Effector memory CD4-positive, alpha-beta T cell (primary cell): Measurements from ENCODE around the gene CCDC6.
"Not testable (repeated sequence)": the region's sequence is repeated elsewhere in the genome, so short reads cannot be mapped to it uniquely, and the experiment has no call there.

Experiments used
- DNase-seq, 3 donors: peaks; one replicate each; pipeline ENCODE4 v3.0.0-alpha.2; 2020
- H3K27ac ChIP-seq: 2 replicates; pipeline ENCODE4 v1.7.0; 2013; ENCODE audit warnings: mild to moderate bottlenecking, low read length, moderate library complexity; ENCODE audit not compliant: insufficient read depth, poor library complexity, severe bottlenecking
- H3K27me3 ChIP-seq: replicated peaks from 2 replicates; pipeline ENCODE4 v1.7.0; 2013; ENCODE audit warnings: mild to moderate bottlenecking, low read length; ENCODE audit not compliant: insufficient read depth, control insufficient read depth, poor library complexity, severe bottlenecking
- H3K36me3 ChIP-seq: 2 replicates; pipeline ENCODE4 v1.7.0; 2013; ENCODE audit warnings: mild to moderate bottlenecking, low read length, moderate library complexity; ENCODE audit not compliant: control insufficient read depth, insufficient read depth
- H3K4me1 ChIP-seq: 2 replicates; pipeline ENCODE4 v1.7.0; 2013; ENCODE audit warnings: low read length, mild to moderate bottlenecking; ENCODE audit not compliant: control insufficient read depth, insufficient read depth, poor library complexity, severe bottlenecking
- H3K4me3 ChIP-seq: 2 replicates; pipeline ENCODE4 v1.7.0; 2013; ENCODE audit warnings: low read length, low read depth, mild to moderate bottlenecking; ENCODE audit not compliant: insufficient read depth, poor library complexity, severe bottlenecking
- H3K9me3 ChIP-seq: 2 replicates; pipeline ENCODE4 v1.7.0; 2013; ENCODE audit warnings: mild to moderate bottlenecking, low read length, moderate library complexity; ENCODE audit not compliant: control insufficient read depth

The CCDC6 gene

DNA sequence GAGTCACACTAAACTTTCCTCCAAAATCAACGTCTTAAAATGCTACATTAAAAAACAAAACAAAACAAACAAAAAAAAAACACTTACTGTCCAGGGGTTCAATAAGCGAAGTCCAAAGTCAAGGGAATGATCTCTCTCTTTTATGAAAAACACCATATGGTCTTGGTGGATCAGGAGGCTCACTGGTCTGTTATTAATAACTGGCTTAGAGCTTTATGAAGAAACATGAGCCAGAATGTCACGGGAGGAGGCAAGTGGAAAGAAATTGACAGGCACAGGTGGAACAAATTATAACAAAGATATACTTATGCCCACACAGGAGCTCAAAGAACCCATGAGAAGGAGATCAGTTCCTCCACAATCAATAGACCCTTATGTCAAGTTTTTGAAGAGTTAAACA, 153.1 kb downstream of the CCDC6 start, which contains the start of gene MRLN:
TSS of gene MRLN (minus strand) at position 189 of the 400 bp plus-strand sequence.
- Histone ChIP-seq H3K4me3 (no peak within 1 kb of the TSS), H3K27me3 (no peaks in the 10 kb centered on the region), H3K27ac (no peak within 1 kb of the TSS), H3K9me3 (no peaks in the 10 kb centered on the region), H3K36me3 (no peaks in the 10 kb centered on the region), H3K4me1 (no peaks in the 10 kb centered on the region)
- DNase-seq = no peak

DNA sequence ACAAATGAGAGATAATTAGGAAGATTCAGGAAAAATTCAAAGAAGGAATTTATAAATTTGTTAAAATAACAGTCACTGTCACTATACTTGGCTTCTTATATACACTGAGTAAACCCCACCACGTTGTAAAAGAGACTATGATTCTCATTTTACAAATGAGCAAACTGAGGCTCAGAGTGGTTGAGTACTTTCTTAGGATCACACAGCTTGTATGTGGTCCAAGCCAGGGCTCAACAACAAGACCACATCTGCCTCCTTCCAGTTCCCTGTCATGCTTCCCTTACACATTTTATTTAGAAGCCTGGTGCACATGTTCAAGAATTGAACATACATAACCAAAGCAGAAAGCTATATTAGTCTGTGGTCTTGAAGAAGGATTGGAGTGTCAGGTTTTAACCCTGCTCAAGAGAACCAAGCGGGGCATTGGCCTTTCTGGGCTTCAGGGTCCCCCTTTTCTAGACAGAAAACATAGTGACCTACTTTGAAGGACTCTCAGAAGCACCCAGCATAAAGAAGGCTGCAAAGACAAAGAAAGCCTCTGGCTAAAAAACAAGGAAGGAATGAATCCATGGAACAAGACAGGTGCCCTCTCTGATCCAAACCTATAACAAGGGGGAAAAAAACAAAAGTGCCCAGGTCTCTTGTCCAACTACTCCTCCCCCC, 153.9 kb downstream of the CCDC6 start:
- H3K9me3 ChIP-seq = no peaks in the 10 kb centered on the region

DNA sequence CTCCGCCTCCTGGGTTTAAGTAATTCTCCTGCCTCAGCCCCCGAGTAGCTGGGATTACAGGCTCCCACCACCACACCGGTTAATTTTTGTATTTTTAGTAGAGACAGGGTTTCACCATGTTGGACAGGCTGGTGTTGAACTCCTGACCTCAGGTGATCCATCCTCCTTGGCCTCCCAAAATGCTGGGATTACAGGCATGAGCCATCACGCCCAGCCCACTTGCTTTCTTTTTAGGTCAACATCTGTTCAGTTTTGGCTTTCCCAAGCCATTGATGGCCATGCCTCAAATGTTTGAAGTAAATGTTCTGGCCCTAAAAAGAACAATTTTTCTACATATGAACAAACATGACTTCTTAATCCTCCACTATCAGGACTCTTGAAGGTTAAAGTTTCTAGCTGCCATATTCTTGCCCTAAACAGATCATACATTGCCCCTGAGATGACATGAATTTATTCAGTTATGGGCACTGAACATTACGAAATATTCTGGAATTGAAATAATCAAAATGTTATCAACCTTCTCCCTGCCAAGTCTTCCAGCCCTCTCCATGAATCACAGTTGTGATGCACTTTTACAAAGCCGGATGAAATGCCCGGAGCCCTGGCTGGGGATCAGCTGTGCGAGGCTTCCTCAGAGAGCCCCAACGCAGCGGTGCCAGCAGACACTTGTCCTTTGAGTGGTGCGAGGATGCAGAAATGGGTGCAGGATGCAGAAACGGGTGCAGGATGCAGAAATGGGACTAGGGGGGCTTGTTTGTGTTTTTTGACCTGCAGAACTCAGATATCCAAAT, 156.0 kb downstream of the CCDC6 start:
- no peaks in the 10 kb centered on the region for H3K36me3 ChIP-seq
- H3K4me3 ChIP-seq = no peak overlapping the region
- no peaks in the 10 kb centered on the region for H3K27me3 ChIP-seq
- no peak overlapping the region for H3K27ac ChIP-seq
- no peak for DNase-seq
- no peaks in the 10 kb centered on the region for H3K9me3 ChIP-seq
- H3K4me1 ChIP-seq = no peaks in the 10 kb centered on the region

More for the DNA sequence above, 153.9 kb downstream of the CCDC6 start:
- Histone ChIP-seq H3K27ac (no peak overlapping the region), H3K4me1 (no peaks in the 10 kb centered on the region), H3K27me3 (no peaks in the 10 kb centered on the region), H3K36me3 (no peaks in the 10 kb centered on the region), H3K4me3 (no peak overlapping the region)
- DNase-seq = no peak

DNA sequence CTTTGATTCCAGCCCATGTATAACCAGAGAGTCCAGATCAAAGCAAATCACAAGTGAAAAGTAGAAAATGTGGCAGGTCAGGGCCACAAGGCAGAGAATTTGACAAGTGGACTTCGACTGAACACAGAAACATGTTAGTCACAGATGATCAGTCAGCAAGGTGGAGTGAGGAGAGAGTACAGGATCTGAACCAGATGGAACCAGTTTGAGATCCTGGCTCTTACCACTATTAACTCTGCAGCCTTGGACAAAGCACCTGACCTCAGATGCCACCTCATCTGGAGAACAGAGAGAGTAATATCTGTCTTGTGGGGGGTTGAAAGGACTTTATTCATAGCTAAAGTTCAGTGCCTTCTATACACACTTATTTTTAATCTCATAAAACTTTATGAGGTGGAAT, 157.5 kb downstream of the CCDC6 start:
- H3K36me3 ChIP-seq = no peaks in the 10 kb centered on the region
- no peak for DNase-seq
- H3K27me3 ChIP-seq = no peaks in the 10 kb centered on the region
- H3K9me3 ChIP-seq = no peaks in the 10 kb centered on the region
- H3K27ac ChIP-seq = no peak overlapping the region
- H3K4me3 ChIP-seq = no peak overlapping the region
- no peaks in the 10 kb centered on the region for H3K4me1 ChIP-seq

DNA sequence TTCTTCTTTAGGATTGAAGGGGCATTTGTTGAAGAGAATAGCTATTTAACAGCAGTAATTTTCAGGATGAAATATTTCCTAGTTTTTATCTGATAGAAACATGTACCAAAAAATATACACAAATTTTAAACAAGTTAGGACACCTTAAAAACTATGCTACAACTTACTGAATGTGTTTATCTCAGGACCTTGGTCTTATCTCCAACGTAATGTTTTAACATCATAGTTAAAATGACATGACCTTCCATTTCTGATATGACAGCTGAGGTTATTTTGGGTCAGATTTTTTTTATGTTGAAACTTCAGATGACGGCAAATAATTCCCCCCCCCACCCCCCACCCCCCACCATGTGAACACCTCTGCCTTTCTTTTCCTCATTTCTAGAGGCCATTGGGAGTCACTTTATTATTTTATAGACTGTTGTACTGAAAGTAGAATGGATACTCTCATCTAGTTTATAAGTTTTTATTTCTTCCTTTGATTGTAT, 161.1 kb downstream of the CCDC6 start:
- Histone ChIP-seq H3K27ac (no peak overlapping the region), H3K27me3 (no peaks in the 10 kb centered on the region), H3K4me3 (no peak overlapping the region), H3K4me1 (no peaks in the 10 kb centered on the region), H3K9me3 (no peaks in the 10 kb centered on the region), H3K36me3 (no peaks in the 10 kb centered on the region)
- DNase-seq = no peak

DNA sequence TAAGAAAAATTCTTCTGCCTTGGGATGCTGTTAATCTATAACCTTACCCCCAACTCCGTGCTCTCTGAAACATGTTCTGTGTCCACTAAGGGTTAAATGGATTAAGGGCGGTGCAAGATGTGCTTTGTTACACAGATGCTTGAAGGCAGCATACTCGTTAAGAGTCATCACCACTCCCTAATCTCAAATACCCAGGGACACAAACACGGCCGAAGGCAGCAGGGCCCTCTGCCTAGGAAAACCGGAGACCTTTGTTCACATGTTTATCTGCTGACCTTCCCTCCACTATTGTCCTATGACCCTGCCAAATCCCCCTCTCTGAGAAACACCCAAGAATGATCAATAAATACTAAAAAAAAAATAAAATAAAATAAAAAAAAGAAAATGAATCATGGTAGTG, 161.6 kb downstream of the CCDC6 start:
- H3K4me3 ChIP-seq, DNase-seq, H3K4me1 ChIP-seq, H3K36me3 ChIP-seq, H3K27me3 ChIP-seq, H3K27ac ChIP-seq, H3K9me3 ChIP-seq: not testable (repeated sequence)

DNA sequence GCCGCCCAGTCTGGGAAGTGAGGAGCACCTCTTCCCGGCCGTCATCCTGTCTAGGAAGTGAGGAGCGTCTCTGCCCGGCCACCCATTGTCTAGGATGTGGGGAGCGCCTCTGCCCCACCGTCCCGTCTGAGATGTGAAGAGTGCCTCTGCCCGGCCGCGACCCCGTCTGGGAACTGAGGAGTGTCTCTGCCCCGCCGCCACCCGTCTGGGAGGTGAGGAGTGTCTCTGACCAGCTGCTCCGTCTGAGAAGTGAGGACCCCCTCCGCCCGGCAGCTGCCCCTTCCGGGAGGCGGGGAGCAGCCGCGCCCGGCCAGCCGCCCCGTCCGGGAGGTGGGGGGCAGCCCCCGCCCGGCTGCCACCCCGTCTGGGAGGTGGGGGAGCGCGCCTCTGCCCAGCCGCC, 162.2 kb downstream of the CCDC6 start:
- H3K27ac ChIP-seq, H3K27me3 ChIP-seq, H3K36me3 ChIP-seq, DNase-seq, H3K9me3 ChIP-seq, H3K4me3 ChIP-seq, H3K4me1 ChIP-seq: not testable (repeated sequence)

DNA sequence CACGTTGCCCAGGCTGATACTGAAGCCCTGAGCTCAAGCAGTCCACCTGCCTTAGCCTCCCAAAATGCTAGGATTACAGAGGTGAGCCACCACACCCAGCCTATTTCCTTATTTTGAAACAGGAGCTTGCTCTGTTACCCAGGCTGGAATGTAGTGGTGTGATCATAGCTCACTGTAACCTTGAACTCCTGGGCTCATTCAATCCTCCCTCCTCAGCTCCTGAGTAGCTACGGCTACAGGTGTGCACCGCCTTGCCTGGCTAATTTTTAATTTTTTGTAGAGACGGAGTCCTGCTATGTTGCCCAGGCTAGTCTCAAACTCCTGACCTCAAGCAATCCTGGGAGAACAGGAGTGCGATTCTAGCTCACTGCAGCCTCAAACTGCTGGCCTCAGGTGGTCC, 164.8 kb downstream of the CCDC6 start:
- Histone ChIP-seq H3K9me3 (no peaks in the 10 kb centered on the region), H3K36me3 (no peaks in the 10 kb centered on the region), H3K4me3 (no peak overlapping the region), H3K27me3 (no peaks in the 10 kb centered on the region), H3K4me1 (no peaks in the 10 kb centered on the region), H3K27ac (no peak overlapping the region)
- DNase-seq = no peak

DNA sequence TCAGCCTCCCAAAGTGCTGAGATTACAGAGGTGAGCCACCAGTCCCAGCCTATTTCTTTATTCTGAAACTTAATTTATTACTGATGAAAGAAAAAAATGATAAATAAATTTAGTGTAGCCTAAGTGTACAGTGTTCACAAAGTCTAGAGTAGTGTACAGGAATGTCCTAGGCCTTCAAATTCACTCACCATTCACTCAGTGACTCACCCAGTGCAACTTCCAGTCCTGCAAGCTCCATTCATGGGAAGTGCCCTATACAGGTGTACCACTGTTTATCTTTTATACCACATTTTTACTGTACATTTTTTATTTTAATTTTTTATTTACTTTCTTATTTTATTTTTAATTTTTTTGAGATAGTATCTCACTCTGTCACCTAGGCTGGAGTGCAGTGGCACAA, 165.3 kb downstream of the CCDC6 start:
- DNase-seq = no peak
- Histone ChIP-seq H3K4me3 (no peak overlapping the region), H3K9me3 (no peaks in the 10 kb centered on the region), H3K4me1 (no peaks in the 10 kb centered on the region), H3K27ac (no peak overlapping the region), H3K27me3 (no peaks in the 10 kb centered on the region), H3K36me3 (no peaks in the 10 kb centered on the region)
